CD14-positive monocyte (primary cell): ENCODE results near the gene ARPC2. TPM values are rescaled to one million over a fixed set of nuclear protein-coding genes. Genes with fewer than 3 reads are reported as not detected.

Source experiments
- DNase-seq, 3 donors: peaks; one replicate each; pipeline ENCODE4 v3.0.0-alpha.2; 2011 to 2022
- H2AFZ ChIP-seq: 2 replicates; pipeline ENCODE4 v1.6.0; 2012; ENCODE audit warnings: mild to moderate bottlenecking, low read depth, low read length, inconsistent platforms; ENCODE audit not compliant: insufficient read depth, poor library complexity, severe bottlenecking
- H3K27ac ChIP-seq, 2 donors: 1 replicate in 1 of 2; 2 replicates in 1 of 2; pipeline ENCODE4 v1.5.1; 2012 to 2013; ENCODE audit warnings: low read length in 2 of 2, control low read depth in 1 of 2, inconsistent platforms in 1 of 2, low read depth in 1 of 2, mild to moderate bottlenecking in 1 of 2
- H3K27me3 ChIP-seq, 2 donors: one replicate each; pipeline versions ENCODE4 v1.6.0 to v1.6.1; 2011 to 2013; ENCODE audit warnings: low read length in 2 of 2; ENCODE audit not compliant: control insufficient read depth in 2 of 2, insufficient read depth in 2 of 2
- H3K36me3 ChIP-seq, 2 donors: replicated peaks in 1 of 2; 1 replicate in 1 of 2; 2 replicates in 1 of 2; pipeline versions ENCODE4 v1.5.1 to v1.6.1; 2012 to 2013; ENCODE audit warnings: low read length in 2 of 2, control low read depth in 1 of 2, inconsistent platforms in 1 of 2, mild to moderate bottlenecking in 1 of 2; ENCODE audit not compliant: insufficient read depth in 2 of 2, control insufficient read depth in 1 of 2
- H3K4me1 ChIP-seq, 2 donors: 1 replicate in 1 of 2; 2 replicates in 1 of 2; pipeline versions ENCODE4 v1.5.1 to v1.6.1; 2012 to 2013; ENCODE audit warnings: low read length in 2 of 2, control low read depth in 1 of 2, inconsistent platforms in 1 of 2, mild to moderate bottlenecking in 1 of 2, moderate library complexity in 1 of 2; ENCODE audit not compliant: insufficient read depth in 2 of 2, control insufficient read depth in 1 of 2
- H3K4me2 ChIP-seq: replicated peaks from 2 replicates; pipeline ENCODE3; 2012; ENCODE audit warnings: low read length, moderate library complexity, mild to moderate bottlenecking; ENCODE audit not compliant: poor library complexity, severe bottlenecking; ENCODE audit errors: extremely low read depth
- H3K4me3 ChIP-seq, 3 experiments: fragments of 200-600 bp in 1 of 3; sonication (generic) in 1 of 3; replicated peaks in 1 of 3; 1 replicate in 2 of 3; 2 replicates in 1 of 3; pipeline ENCODE4 v1.5.1; 2011 to 2013; ENCODE audit warnings: low read length in 3 of 3, mild to moderate bottlenecking in 3 of 3, control low read depth in 2 of 3, low read depth in 2 of 3, inconsistent platforms in 1 of 3, moderate library complexity in 1 of 3
- H3K79me2 ChIP-seq: 2 replicates; pipeline ENCODE4 v1.6.0; 2012; ENCODE audit warnings: mild to moderate bottlenecking, control low read depth, inconsistent platforms, low read length, moderate library complexity; ENCODE audit not compliant: insufficient read depth
- H3K9ac ChIP-seq: 2 replicates; pipeline ENCODE4 v1.6.0; 2017; ENCODE audit warnings: low read length, mild to moderate bottlenecking; ENCODE audit not compliant: insufficient read depth, poor library complexity, severe bottlenecking
- H3K9me3 ChIP-seq, 2 donors: replicated peaks in 1 of 2; 1 replicate in 1 of 2; 2 replicates in 1 of 2; pipeline versions ENCODE4 v1.5.1 to v1.6.1; 2012 to 2013; ENCODE audit warnings: low read length in 2 of 2, control low read depth in 1 of 2; ENCODE audit not compliant: control insufficient read depth in 1 of 2, insufficient read depth in 1 of 2
- H4K20me1 ChIP-seq: 2 replicates; pipeline ENCODE4 v1.6.0; 2012; ENCODE audit warnings: mild to moderate bottlenecking, low read length, control low read depth, moderate library complexity; ENCODE audit not compliant: insufficient read depth
- H3K27ac Mint-ChIP-seq, 7 donors: one replicate each; pipeline ENCODE4 v1.8.0; 2020; ENCODE audit warnings: mild to moderate bottlenecking in 7 of 7, mixed read lengths in 7 of 7, moderate library complexity in 6 of 7, inconsistent platforms in 2 of 7
- H3K27me3 Mint-ChIP-seq, 3 donors: one replicate each; pipeline ENCODE4 v1.8.0; 2021 to 2022; ENCODE audit warnings: low read depth in 3 of 3, mild to moderate bottlenecking in 3 of 3, mixed read lengths in 3 of 3, moderate library complexity in 3 of 3, inconsistent platforms in 1 of 3
- H3K36me3 Mint-ChIP-seq, 2 donors: one replicate each; pipeline ENCODE4 v1.8.0; 2020; ENCODE audit warnings: mixed read lengths in 2 of 2, inconsistent platforms in 1 of 2, mild to moderate bottlenecking in 1 of 2
- H3K4me1 Mint-ChIP-seq: one replicate; pipeline ENCODE4 v1.8.0; 2020; ENCODE audit warnings: mild to moderate bottlenecking, mixed read lengths
- H3K4me3 Mint-ChIP-seq, 2 donors: one replicate each; pipeline ENCODE4 v1.8.0; 2020; ENCODE audit warnings: mild to moderate bottlenecking in 2 of 2, mixed read lengths in 2 of 2, moderate library complexity in 1 of 2
- H3K9me3 Mint-ChIP-seq, 7 donors: one replicate each; pipeline ENCODE4 v1.8.0; 2020 to 2022; ENCODE audit warnings: mixed read lengths in 7 of 7, mild to moderate bottlenecking in 6 of 7, moderate library complexity in 6 of 7, inconsistent platforms in 2 of 7
- whole genome bisulfite sequencing: methylation state at CpG from one replicate; pipeline ENCODE4 v1.1.5; 2013; ENCODE audit warnings: missing lambda C conversion rate; ENCODE audit not compliant: insufficient coverage; 5-methylcytosine and 5-hydroxymethylcytosine counted together
- intact Hi-C, 2 donors: fragments of 100-400 bp; cut with micrococcal nuclease; formaldehyde crosslinking; loops; one replicate each; pipeline versions ENCODE4 v1.15.0 to v1.15.1; 2023
- polyA plus RNA-seq, 3 donors: library from polyadenylated mRNA; depleted of rRNA in 1 of 3; unstranded in 2 of 3; stranded (reverse) in 1 of 3; fragments of 300-500 nt in 2 of 3; fragments of >200 nt in 1 of 3; fragmentation: Illumina TruSeq in 2 of 3; gene quantifications; 1 replicate in 2 of 3; 2 replicates in 1 of 3; pipeline ENCODE4 v1.2.3, GENCODE V29; 2012 to 2021
- TF ChIP-seq, protein P1 (sequence below): fragments of 200-600 bp; IDR thresholded peaks from one replicate; pipeline ENCODE4 v1.8.0; 2022; ENCODE audit warnings: antibody characterized with exemption, mild to moderate bottlenecking

ARPC2 gene
- polyA plus RNA-seq, 3 donors = 640 to 1,227 (median 1,162) TPM

- H4K20me1 ChIP-seq = peaks cover 58% of the 10 kb centered on the region
- Mint-ChIP-seq H3K4me3 (peak overlapping the region in 1 of 2 donors; percentile 93), H3K27me3 (no peaks in the 10 kb centered on the region), H3K36me3 (peaks cover 24 to 47% of the 10 kb centered on the region in 2 donors), H3K9me3 (no peaks in the 10 kb centered on the region), H3K4me1 (peaks cover 97% of the 10 kb centered on the region), H3K27ac (peak overlapping the region; percentile 77 to 96 (median 92))
- no peak overlapping the region for H2AFZ ChIP-seq
- 100% methylated on average over 1 of the region's 5 CpGs for WGBS
- no peak overlapping the region for H3K9ac ChIP-seq
- H3K27me3 ChIP-seq = no peaks in the 10 kb centered on the region
- no peaks in the 10 kb centered on the region for H3K9me3 ChIP-seq
- H3K4me3 ChIP-seq = peak overlapping the region in 1 of 3 experiments; percentile 85
- DNase-seq = no peak
- peaks cover 61% of the 10 kb centered on the region for H3K79me2 ChIP-seq
- intact Hi-C loops = loop anchor here in 1 of 2 donors (5.0 kb wide), 1 partner anchor 38 kb away; no protein-coding TSS in a partner anchor
- peaks cover 93 to 98% of the 10 kb centered on the region in 2 donors for H3K4me1 ChIP-seq
- TF ChIP-seq, protein P1, sequence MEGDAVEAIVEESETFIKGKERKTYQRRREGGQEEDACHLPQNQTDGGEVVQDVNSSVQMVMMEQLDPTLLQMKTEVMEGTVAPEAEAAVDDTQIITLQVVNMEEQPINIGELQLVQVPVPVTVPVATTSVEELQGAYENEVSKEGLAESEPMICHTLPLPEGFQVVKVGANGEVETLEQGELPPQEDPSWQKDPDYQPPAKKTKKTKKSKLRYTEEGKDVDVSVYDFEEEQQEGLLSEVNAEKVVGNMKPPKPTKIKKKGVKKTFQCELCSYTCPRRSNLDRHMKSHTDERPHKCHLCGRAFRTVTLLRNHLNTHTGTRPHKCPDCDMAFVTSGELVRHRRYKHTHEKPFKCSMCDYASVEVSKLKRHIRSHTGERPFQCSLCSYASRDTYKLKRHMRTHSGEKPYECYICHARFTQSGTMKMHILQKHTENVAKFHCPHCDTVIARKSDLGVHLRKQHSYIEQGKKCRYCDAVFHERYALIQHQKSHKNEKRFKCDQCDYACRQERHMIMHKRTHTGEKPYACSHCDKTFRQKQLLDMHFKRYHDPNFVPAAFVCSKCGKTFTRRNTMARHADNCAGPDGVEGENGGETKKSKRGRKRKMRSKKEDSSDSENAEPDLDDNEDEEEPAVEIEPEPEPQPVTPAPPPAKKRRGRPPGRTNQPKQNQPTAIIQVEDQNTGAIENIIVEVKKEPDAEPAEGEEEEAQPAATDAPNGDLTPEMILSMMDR = no peak
- peaks cover 34 to 40% of the 10 kb centered on the region in 2 donors for H3K36me3 ChIP-seq
- peak overlapping the region; percentile 87 to 93 for H3K27ac ChIP-seq
- H3K4me2 ChIP-seq = peak overlapping the region; percentile 97
These were observed 43.2 kb downstream of the ARPC2 start for GRCh38 chr2:218260166-218260565.

GRCh38 chr2:218260742-218261422 lies 43.9 kb downstream of the ARPC2 start, which contains the start of gene GPBAR1:
Gene GPBAR1 (plus strand): TSS chr2:218261015. CDS start chr2:218262725, 1,710 bp downstream.
- DNase-seq = peak in 2 of 3 donors; percentile 31 to 37
- no peaks in the 10 kb centered on the region for H3K27me3 Mint-ChIP-seq
- Histone ChIP-seq H2AFZ (peak within 1 kb of the TSS; percentile 54), H3K9ac (peak within 1 kb of the TSS; percentile 70), H3K4me1 (peaks cover 89 to 96% of the 10 kb centered on the region in 2 donors), H4K20me1 (peaks cover 58% of the 10 kb centered on the region), H3K79me2 (peaks cover 67% of the 10 kb centered on the region), H3K27me3 (no peaks in the 10 kb centered on the region), H3K36me3 (peaks cover 34 to 40% of the 10 kb centered on the region in 2 donors), H3K4me2 (peak within 1 kb of the TSS; percentile 97), H3K9me3 (no peaks in the 10 kb centered on the region), H3K4me3 (peak within 1 kb of the TSS; percentile 38 to 85 (median 45)), H3K27ac (peak within 1 kb of the TSS; percentile 87 to 93)
- 33% methylated on average over 5 of the region's 10 CpGs for WGBS
- TF ChIP-seq, protein P1 = peak; percentile 19
- peaks cover 97% of the 10 kb centered on the region for H3K4me1 Mint-ChIP-seq
- H3K9me3 Mint-ChIP-seq = no peaks in the 10 kb centered on the region
- H3K36me3 Mint-ChIP-seq = peaks cover 24 to 47% of the 10 kb centered on the region in 2 donors
- H3K4me3 Mint-ChIP-seq = peak within 1 kb of the TSS; percentile 84 to 93
- intact Hi-C loops = loop anchor here in 1 of 2 donors (5.0 kb wide), 1 partner anchor 39 kb away; no protein-coding TSS in a partner anchor
- peak within 1 kb of the TSS; percentile 88 to 96 (median 93) for H3K27ac Mint-ChIP-seq
